GM18951 (cell line): ENCODE data around the gene NOL3.

Experiments used
- POLR2A ChIP-seq: IDR thresholded peaks from 4 replicates; pipeline ENCODE4 v1.6.1; 2011; ENCODE audit warnings: mild to moderate bottlenecking; ENCODE audit not compliant: insufficient read length, insufficient read depth; ENCODE audit errors: extremely low read depth
- in situ Hi-C: fragments of 300-500 bp; cut with MboI; formaldehyde crosslinking; loops from one replicate; pipeline ENCODE4 v1.12.0; 2022; ENCODE audit warnings: low sequenced_read_pairs, mixed read lengths, inconsistent platforms; ENCODE audit not compliant: unreplicated experiment

NOL3 gene

GRCh38 chr16:67158637-67159600 is 11.4 kb upstream of the NOL3 start:
- in situ Hi-C loops: no loop called here
- TF ChIP-seq POLR2A: peak; percentile 38

- TF ChIP-seq POLR2A: no peak
- in situ Hi-C loops: no loop called here
Measured at GRCh38 chr16:67161595-67162058, 8.7 kb upstream of the NOL3 start.

GRCh38 chr16:67162506-67163163 is 7.7 kb upstream of the NOL3 start:
- no peak for TF ChIP-seq POLR2A
- in situ Hi-C loops: no loop called here

GRCh38 chr16:67163164-67163998 is 7.0 kb upstream of the NOL3 start:
- in situ Hi-C loops: no loop called here
- TF ChIP-seq POLR2A: no peak

DNA sequence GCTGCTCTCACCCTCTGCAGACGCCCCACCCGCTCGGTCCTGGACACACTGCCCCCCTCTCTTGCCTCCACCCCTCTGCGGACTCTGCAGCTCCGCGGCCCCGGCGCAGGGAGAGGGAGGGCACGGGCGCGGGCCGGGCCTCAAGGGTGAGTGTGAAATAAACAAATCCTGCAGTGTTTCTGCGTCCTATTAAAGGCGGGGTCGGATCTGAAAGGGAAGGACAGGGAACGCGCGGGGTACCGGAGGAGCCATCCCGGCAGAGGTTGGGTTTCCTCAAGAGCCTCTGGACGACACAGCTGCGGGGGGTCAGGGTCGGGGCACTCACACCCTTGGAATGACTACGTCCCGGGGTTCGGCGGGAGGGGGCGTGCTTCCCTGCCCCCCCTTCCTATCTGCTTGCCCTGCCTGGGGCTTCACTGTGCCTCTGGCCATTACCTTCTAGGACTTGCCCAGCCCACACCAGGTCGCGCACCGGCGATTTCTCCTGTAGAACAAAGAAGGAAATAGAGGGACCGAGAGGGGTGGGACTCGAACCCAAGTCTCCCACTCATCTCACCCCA is 6.3 kb upstream of the NOL3 start:
- in situ Hi-C loops: no loop called here
- TF ChIP-seq POLR2A: no peak

- in situ Hi-C loops: no loop called here
- no peak for TF ChIP-seq POLR2A
Measured at GRCh38 chr16:67164599-67165061, 5.7 kb upstream of the NOL3 start, which contains the start of gene HSF4. HSF4 (plus strand) TSS chr16:67164745; CDS start chr16:67164812, 67 bp downstream.

DNA sequence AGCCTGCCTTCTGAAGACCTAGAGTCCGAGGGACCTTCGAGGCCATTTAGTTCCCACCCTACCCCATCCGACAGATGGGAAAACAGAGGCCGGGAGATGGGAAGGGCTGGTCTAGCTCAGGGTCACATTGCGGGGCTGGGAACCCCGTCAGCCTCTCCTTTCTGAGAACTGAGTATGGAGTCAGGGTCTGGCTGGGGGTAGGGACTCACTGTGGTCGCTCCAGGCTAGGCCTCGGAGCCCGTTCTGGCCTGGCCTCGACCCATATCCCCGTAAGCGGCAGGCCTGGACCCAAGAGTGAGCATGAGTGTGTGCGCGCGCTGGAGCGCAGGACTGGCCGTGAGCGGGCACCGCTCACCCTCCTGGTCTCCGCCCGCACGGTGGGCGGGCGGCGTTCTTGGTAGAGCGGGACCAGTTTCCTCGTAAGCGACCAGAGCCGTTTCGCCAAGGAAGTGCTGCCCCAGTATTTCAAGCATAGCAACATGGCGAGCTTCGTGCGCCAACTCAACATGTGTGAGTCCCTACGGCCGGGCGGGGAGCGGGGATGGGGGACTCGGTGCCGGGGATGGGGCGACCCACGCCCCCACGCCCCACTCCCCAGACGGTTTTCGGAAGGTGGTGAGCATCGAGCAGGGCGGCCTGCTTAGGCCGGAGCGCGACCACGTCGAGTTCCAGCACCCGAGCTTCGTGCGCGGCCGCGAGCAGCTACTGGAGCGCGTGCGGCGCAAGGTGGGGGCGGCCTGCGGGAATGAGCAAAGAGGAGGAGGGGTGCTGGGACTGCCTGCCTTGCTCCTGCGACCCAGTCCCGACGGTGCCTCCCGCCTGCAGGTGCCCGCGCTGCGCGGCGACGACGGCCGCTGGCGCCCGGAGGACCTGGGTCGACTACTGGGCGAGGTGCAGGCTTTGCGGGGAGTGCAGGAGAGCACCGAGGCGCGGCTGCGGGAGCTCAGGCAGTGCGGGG is 4.9 kb upstream of the NOL3 start:
- in situ Hi-C loops: no loop called here
- no peak for TF ChIP-seq POLR2A

DNA sequence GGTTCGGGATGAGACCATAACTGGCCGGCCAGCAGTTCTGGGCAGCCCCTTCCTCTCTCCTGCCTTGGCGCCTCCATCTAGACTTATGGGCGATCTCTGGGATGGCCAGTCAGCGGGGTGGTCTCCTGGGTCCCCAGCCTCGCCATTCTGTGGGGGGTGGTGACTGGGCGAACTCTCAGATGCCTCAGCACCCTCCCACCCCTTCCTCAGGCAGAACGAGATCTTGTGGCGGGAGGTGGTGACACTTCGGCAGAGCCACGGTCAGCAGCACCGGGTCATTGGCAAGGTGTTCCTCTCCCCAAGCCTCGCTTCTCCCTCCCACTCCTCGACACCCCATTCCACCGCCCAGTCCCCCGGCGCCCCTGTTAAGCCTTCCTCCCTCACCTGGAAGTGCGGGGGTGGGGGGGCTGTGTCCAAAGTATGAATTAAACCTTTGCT is 4.2 kb upstream of the NOL3 start:
- in situ Hi-C loops: no loop called here
- TF ChIP-seq POLR2A: no peak

- in situ Hi-C loops: no loop called here
- no peak for TF ChIP-seq POLR2A
Measured at GRCh38 chr16:67166598-67167168, 3.7 kb upstream of the NOL3 start.

- in situ Hi-C loops: no loop called here
- no peak for TF ChIP-seq POLR2A
Measured at GRCh38 chr16:67167588-67167987, 2.8 kb upstream of the NOL3 start.

DNA sequence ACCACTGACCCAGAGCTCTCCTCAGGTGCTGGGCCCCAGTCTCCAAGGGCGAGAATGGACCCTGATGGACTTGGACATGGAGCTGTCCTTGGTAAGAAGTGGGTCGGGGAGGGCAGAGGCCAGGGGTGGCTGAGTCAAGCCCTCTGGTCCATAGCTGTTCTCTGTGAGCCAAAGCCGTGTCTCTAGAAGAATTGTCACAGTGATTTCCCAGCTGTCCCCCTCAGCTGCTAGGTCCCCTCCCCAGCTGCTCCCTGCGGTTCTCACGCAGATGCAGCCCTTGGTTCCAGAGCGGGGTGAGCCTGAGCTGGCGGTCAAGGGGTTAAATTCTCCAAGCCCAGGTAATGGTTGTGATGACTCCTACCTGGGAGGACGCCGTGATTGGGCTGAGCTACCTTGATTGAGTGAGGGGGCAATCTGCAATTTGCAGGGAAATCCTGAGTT is 1.3 kb upstream of the NOL3 start:
- in situ Hi-C loops: no loop called here
- TF ChIP-seq POLR2A: no peak

DNA sequence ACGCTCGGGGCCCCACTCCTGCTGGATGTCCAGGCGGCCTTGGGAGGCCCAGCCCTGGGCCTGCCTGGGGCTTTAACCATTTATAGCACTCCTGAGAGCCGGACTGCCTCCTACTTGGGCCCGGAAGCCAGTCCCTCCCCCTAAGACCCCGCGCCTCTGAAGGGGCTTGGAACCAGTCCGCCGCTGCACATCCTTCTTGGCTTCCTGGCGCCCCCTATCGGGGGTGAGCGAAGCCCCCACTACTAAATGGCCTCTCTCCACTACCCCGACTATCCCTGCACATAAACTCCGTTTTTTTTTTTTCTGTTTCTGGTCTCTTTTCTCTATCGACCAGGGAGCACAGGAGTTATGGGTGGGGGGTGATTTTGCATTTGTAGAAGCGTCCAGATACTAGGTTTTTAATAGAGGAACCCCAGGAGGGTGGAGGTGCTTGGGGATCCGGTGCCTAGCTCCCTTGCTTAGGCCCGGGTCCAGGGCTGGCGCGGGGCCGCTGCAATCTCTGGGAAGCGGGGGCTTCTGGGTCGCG is 633 bp upstream of the NOL3 start:
- TF ChIP-seq POLR2A: no peak
- in situ Hi-C loops: no loop called here
